Esophagus muscularis mucosa (tissue), 4 donors: ENCODE results near the gene DAB2. TPM values are rescaled to one million over a fixed set of nuclear protein-coding genes. Genes with fewer than 3 reads are reported as not detected.

ENCODE experiments used
- DNase-seq: peaks from one replicate; pipeline ENCODE4 v3.0.0-alpha.2; 2017; ENCODE audit errors: extremely low spot score
- H3K27ac ChIP-seq, 4 donors: fragments of 200-600 bp; sonication (generic); replicated peaks in 1 of 4; 1 replicate in 3 of 4; 2 replicates in 1 of 4; pipeline ENCODE4 v1.5.1; 2016 to 2019; ENCODE audit warnings: mild to moderate bottlenecking in 1 of 4
- H3K27me3 ChIP-seq, 4 donors: fragments of 200-600 bp; sonication (generic); one replicate each; pipeline versions ENCODE4 v1.5.1 to v1.6.0; 2016 to 2019
- H3K36me3 ChIP-seq, 4 donors: fragments of 200-600 bp; sonication (generic); one replicate each; pipeline ENCODE4 v1.5.1; 2016 to 2019
- H3K4me1 ChIP-seq, 4 donors: fragments of 200-600 bp; sonication (generic); one replicate each; pipeline ENCODE4 v1.5.1; 2016 to 2019
- H3K4me3 ChIP-seq, 4 donors: fragments of 200-600 bp; sonication (generic); 1 replicate in 2 of 4; 2 replicates in 2 of 4; pipeline ENCODE4 v1.5.1; 2016 to 2019; ENCODE audit warnings: mild to moderate bottlenecking in 4 of 4, moderate library complexity in 1 of 4
- H3K9me3 ChIP-seq, 4 donors: fragments of 200-600 bp; sonication (generic); 1 replicate in 3 of 4; 2 replicates in 1 of 4; pipeline ENCODE4 v1.5.1; 2016 to 2019
- EP300 ChIP-seq: sonication (generic); formaldehyde crosslinking; IDR thresholded peaks from one replicate; pipeline ENCODE4 v1.6.1; 2017; ENCODE audit warnings: antibody characterized with exemption
- POLR2A ChIP-seq: fragments of 450-650 bp; IDR thresholded peaks from one replicate; pipeline ENCODE4 v1.6.1; 2017; ENCODE audit warnings: antibody characterized with exemption, moderate library complexity, mild to moderate bottlenecking, low read depth
- POLR2AphosphoS5 ChIP-seq, 2 donors: sonication (generic); formaldehyde crosslinking; IDR thresholded peaks; one replicate each; pipeline ENCODE4 v1.6.1; 2017; ENCODE audit warnings: antibody characterized with exemption in 2 of 2
- WGBS: methylation state at CpG from one replicate; pipeline ENCODE4 v1.1.5; 2018; 5-methylcytosine and 5-hydroxymethylcytosine counted together
- intact Hi-C: fragments of 100-400 bp; cut with DNase I; formaldehyde crosslinking; loops from one replicate; pipeline ENCODE4 v1.15.1; 2023
- total RNA-seq, 4 donors: library from RNA; depleted of rRNA; stranded (reverse); fragments of >200 nt; gene quantifications; one replicate each; pipeline versions ENCODE4 v1.1.0 to v1.2.1, GENCODE V29; 2016
- TF ChIP-seq, protein P1 (sequence below), 3 experiments: fragments of 200-600 bp in 2 of 3; fragments of 450-650 bp in 1 of 3; sonication (generic) in 2 of 3; IDR thresholded peaks; one replicate each; pipeline ENCODE4 v1.5.1; 2017 to 2019; ENCODE audit warnings: antibody characterized with exemption in 3 of 3, mild to moderate bottlenecking in 2 of 3, moderate library complexity in 1 of 3

The DAB2 gene
- total RNA-seq, 4 donors from 2014 or later: 48.7 to 84.3 (median 55.1) TPM

- H3K9me3 ChIP-seq: no peaks in the 10 kb centered on the region
- intact Hi-C loops: no loop called here
- H3K4me1 ChIP-seq: peaks cover 0 to 9% (median 7%) of the 10 kb centered on the region in 4 donors
- DNase-seq: no peak
- no peak overlapping the region for H3K27ac ChIP-seq
- H3K27me3 ChIP-seq: no peaks in the 10 kb centered on the region
- no peak overlapping the region for H3K4me3 ChIP-seq
- WGBS: 9% methylated on average over 1 of the region's 1 CpG
- H3K36me3 ChIP-seq: no peaks in the 10 kb centered on the region
- TF ChIP-seq POLR2AphosphoS5 (IDR thresholded peaks at IDR 0.05) (no peak), POLR2A (no peak), EP300 (no peak)
- TF ChIP-seq, protein P1, sequence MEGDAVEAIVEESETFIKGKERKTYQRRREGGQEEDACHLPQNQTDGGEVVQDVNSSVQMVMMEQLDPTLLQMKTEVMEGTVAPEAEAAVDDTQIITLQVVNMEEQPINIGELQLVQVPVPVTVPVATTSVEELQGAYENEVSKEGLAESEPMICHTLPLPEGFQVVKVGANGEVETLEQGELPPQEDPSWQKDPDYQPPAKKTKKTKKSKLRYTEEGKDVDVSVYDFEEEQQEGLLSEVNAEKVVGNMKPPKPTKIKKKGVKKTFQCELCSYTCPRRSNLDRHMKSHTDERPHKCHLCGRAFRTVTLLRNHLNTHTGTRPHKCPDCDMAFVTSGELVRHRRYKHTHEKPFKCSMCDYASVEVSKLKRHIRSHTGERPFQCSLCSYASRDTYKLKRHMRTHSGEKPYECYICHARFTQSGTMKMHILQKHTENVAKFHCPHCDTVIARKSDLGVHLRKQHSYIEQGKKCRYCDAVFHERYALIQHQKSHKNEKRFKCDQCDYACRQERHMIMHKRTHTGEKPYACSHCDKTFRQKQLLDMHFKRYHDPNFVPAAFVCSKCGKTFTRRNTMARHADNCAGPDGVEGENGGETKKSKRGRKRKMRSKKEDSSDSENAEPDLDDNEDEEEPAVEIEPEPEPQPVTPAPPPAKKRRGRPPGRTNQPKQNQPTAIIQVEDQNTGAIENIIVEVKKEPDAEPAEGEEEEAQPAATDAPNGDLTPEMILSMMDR (IDR thresholded peaks at IDR 0.05): no peak
These were observed 12.7 kb upstream of the DAB2 start for GRCh38 chr5:39437467-39437866.

GRCh38 chr5:39433848-39434247 lies 9.1 kb upstream of the DAB2 start:
- TF ChIP-seq POLR2AphosphoS5 (IDR thresholded peaks at IDR 0.05): no peak
- no peak for TF ChIP-seq POLR2A
- TF ChIP-seq EP300: no peak
- TF ChIP-seq, protein P1 (IDR thresholded peaks at IDR 0.05): no peak
- DNase-seq: no peak
- Histone ChIP-seq H3K4me3 (no peak overlapping the region), H3K36me3 (no peaks in the 10 kb centered on the region), H3K27ac (no peak overlapping the region), H3K27me3 (no peaks in the 10 kb centered on the region), H3K4me1 (no peaks in the 10 kb centered on the region), H3K9me3 (no peaks in the 10 kb centered on the region)
- WGBS: 80% methylated on average over 4 of the region's 4 CpGs
- intact Hi-C loops: no loop called here

DNA sequence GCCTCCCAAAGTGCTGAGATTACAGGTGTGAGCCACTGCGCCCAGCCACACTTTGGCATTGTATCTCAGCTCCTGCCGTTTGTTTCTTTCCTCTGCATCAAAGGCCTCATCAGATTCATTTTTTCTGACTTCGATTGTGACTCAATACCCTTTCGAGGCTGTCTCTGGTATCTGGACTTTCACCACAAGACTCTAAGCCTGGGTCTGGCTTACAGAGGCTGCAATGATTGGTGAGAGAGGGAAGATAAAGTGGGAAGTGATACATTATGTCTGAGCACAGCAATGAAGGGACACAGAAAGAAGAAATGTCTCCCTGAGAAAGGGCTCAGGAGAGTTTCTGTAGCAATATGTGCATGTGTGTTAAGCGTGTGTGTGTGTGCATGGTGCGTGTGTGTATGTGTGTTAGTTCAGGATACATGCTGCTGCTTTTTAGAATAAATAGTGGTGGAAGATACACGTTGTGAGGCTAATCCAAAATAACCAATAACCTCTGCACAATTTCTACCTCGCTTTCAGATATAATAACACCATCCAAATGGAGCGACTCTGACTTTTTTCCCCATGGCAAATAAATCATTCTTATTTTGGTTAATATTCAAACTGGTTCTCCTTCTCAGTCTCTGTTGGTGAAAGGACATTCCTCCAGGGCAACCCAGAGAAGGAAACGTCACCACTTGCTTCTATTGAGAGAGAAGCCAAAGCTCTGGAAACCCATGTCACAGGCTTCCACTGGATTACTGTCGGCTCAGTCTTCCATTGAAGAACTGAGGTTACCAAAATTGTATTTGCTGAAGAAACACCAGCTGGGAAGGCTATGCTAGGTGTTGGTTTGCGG lies 8.1 kb upstream of the DAB2 start:
- Histone ChIP-seq H3K4me3 (no peak overlapping the region), H3K27me3 (no peaks in the 10 kb centered on the region), H3K27ac (no peak overlapping the region), H3K36me3 (no peaks in the 10 kb centered on the region), H3K9me3 (no peaks in the 10 kb centered on the region), H3K4me1 (peaks cover 0 to under 1% (median 0%) of the 10 kb centered on the region in 4 donors)
- TF ChIP-seq, protein P1 (IDR thresholded peaks at IDR 0.05): no peak
- TF ChIP-seq EP300 (no peak), POLR2A (no peak), POLR2AphosphoS5 (IDR thresholded peaks at IDR 0.05) (no peak)
- intact Hi-C loops: no loop called here
- DNase-seq: no peak
- 90% methylated on average over 12 of the region's 12 CpGs for WGBS

DNA sequence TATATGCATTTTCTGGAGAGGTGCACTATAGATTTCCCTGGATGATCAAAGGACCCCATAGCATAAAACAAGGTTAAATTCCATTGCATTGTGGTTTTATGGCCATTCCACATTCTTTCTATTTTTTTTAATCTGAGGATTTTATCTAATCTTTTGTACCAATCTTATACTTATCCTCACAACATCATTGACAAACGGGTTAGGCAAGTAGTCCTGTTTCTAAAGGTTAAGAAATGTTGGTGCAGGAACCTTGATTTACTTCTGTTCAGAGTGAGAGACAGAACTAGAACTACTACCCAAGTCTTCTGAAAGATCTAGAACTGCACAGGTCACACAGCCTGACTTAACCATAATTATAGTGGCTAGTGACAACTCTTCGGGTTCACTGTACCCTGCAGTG lies 5.7 kb upstream of the DAB2 start:
- Histone ChIP-seq H3K9me3 (no peaks in the 10 kb centered on the region), H3K27me3 (no peaks in the 10 kb centered on the region), H3K4me3 (no peak overlapping the region), H3K36me3 (no peaks in the 10 kb centered on the region), H3K4me1 (peaks cover 10 to 25% (median 22%) of the 10 kb centered on the region in 4 donors), H3K27ac (no peak overlapping the region)
- DNase-seq: no peak
- WGBS: 96% methylated on average over 2 of the region's 2 CpGs
- intact Hi-C loops: no loop called here
- TF ChIP-seq POLR2AphosphoS5 (IDR thresholded peaks at IDR 0.05) (no peak), POLR2A (no peak), EP300 (no peak)
- TF ChIP-seq, protein P1 (IDR thresholded peaks at IDR 0.05): no peak
